Kidney glomerular epithelial cell (primary cell): ENCODE measurements around the gene ZSCAN9.

Source experiments
- DNase-seq: peaks from one replicate; lab custom pipeline; 2025; lab: John Stamatoyannopoulos, UW

ZSCAN9 gene

GRCh38 chr6:28225056-28225834 is at the start of gene ZSCAN9:
ZSCAN9 (plus strand) TSS chr6:28225275; CDS start chr6:28227085, 1,810 bp downstream.
- peak; percentile 95 for DNase-seq

DNA sequence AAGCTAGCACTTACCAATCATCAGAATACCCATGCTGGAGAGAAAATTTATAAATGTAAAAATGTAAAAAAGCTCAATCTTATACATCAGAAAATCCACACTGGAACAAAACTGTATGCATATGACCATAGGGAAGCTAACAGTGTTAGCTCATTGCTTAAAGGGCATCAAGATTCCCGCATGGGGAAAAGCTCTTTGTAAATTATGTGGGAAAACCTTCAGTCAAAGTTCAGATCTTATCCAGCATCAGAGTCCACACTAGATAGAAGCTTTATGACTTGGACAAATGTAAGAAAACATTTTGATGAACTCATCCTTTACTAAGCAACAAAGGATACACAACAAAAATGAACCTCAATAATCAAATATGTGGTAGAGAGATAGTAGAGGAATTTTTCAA is 48.7 kb upstream of the ZSCAN9 start:
- DNase-seq = no peak

DNA sequence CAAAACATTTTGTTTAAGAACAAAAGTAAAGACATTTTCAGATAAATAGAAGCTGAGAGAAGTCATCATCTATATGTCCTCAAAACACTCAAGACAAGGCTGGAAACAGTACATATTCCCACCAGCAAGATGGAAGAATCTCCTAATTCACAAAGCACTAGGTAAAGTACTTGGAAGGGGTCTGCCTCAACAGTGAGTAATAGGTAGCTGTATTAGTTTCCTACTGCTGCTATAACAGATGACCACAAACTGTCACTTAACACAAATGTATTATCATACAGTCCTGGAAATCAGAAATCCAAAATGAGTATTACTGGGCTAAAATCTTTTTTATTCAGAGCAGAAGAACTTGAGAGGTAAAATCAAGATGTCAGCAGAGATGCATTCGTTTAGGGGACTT is 42.8 kb upstream of the ZSCAN9 start:
- no peak for DNase-seq

GRCh38 chr6:28188111-28188979 is 36.7 kb upstream of the ZSCAN9 start:
- no peak for DNase-seq

DNA sequence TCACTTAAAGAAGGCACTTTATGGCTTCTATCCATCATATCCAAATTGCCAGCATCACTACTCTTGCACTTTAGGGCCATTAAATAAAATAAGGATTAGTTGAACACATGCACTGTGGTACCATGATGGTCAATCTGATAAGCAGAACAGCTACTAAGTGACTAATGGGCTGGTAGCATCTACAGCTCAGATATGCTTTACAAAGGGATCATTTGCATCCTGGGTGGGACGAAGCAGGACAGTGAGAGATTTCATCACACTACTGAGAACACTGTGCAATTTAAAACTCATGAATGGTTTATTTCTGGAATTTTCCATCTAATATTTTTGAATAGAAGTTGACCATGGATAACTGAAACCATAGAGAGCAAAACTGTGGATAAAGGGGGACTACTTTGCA is 25.1 kb upstream of the ZSCAN9 start:
- no peak for DNase-seq

DNA sequence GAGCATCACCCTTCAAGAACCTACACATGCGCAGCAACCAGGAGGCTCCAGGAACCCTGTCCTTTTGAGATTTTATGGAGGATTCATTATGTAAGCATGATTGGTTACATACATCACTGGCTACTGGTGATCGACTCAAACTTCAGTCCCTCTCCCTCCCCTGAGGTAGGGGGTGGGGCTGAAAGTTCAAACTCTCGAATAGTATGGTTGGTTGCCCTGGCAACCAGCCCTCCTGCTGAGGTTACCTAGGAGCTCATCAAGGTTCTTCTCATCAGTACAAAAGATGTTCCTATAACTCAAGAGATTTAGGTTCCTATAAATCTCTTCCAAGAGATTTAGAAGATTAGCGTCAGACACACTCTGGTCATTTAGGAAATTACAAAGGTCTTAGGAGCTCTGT is 21.9 kb upstream of the ZSCAN9 start:
- no peak for DNase-seq

DNA sequence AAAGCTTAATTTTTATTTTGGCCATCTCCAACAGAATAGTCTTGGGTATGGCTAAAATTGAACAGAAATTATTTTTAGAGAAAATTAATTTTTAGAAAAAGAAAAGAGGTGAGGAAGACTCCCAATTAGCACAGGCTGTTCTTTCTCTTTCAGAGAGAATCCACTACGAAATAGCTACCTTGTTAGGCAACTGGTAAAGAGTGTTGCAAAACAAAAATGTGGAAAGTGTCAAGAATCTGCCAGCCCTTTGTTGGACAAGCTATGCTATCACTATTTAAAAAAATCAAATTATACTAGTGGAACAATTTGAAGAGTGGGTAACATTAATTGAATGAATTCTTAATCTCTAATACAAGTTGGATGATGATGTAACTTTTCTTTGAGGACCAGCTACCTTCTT is 19.2 kb upstream of the ZSCAN9 start:
- DNase-seq = no peak

DNA sequence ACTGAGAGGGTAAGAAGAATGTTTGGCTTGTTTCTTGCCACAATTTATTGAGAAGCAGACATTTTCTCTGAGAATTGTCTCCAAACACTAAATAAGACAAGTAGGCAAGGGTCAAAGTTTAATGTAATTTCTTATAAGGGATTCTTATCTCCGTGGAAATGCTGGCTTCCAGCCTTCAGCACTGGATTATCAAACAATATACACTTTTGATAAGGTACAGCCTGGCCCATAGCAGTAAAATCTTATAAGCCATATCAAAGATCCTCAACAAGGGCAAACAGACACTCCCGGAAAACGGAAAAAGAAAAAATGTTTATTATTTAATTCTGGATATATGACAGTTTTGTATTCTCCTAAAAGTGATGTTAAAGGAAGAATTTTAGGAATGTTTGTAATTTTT is 18.5 kb upstream of the ZSCAN9 start:
- DNase-seq = no peak

DNA sequence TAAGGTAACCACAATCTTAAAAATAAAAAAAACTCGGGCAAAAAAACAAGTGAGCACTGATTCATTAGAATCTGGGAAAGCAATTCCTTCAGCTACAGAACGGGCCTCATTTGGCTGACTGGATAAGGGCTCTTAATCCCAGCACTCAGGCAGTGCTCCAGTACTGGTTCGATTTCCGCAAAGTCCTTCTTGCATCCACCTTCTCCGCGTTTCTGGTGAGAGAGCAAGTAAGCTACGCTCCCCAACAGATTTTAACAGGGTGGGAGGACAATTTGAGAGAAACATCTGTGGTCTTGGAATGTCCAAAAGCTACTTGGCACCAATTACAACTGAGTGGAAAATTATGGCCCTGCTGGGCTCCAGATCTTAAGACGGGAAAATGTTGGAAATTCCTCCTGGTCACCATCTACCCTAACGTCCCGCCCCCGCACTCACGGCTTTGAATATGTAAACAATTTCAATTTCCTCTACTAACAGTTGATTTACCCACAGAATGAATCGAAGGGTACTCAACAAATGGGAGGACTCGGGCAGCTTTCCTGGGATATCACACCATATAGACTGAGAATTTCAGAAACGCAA is 18.1 kb upstream of the ZSCAN9 start:
- no peak for DNase-seq

DNA sequence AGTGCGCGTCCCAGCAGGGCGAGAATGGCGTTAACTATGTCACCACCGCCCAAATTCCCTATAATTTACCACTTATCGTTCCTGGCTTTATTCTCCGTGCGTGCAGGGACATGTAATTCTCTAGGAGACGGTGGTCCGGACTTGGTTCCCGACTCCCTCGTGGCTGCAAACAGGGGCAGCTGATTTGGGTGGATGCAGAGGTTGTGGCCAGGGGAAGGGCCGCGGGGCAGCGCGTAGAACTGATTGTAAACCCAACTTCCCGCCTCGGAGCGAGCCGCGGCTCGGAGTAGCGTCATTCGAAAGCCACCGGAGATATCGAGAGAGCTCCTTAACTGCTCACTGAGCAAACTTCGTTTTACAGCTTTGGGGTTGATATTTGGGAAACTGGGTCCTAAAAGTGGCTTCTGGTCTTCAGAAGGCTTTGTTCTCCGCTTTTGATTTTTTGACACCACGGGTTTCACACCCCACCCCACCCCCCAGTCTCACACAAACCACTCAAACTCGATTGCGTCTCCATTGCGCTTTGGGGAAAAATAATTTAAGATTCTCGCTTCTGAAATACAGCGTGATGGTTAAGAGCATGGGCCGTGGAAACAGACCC is 17.5 kb upstream of the ZSCAN9 start:
- DNase-seq = no peak

GRCh38 chr6:28208111-28208659 is 16.9 kb upstream of the ZSCAN9 start:
- no peak for DNase-seq

DNA sequence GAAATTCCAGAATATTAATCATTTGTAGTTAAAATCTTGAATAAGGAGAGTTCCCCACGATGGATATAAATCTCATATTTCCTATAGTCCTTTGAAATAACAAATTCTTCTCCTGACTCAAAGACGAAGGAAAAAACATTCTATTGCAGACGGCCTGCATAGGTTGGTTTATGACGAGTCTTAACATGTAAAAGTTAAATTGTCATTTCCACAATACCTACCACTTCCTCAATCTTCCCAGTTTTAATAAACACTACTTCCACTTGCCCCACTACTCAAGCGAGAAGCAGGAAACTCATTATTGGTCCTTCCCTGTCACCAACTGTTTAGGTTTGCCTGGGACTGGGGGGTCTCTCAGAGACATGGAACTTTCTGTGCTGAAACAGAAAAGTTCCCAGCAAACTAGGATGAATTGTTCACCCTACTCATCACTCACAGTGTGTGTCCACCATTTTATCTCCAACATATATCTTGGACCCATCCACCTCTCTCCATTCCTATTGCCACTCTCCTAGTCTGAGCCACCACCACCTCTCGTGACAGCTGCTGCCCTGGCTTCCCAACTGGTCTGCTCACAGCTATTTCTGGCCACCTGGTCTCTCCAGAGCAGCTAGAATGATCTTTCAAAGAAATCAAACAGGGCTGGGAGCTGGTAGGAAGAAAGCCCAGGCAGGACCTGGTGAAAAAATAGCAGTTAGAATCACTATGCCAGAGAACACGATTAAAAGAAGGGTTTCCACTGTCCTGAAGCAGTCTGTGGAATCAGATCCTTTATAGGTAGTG is 15.1 kb upstream of the ZSCAN9 start:
- DNase-seq = no peak

GRCh38 chr6:28211840-28212509 is 13.1 kb upstream of the ZSCAN9 start:
- no peak for DNase-seq

DNA sequence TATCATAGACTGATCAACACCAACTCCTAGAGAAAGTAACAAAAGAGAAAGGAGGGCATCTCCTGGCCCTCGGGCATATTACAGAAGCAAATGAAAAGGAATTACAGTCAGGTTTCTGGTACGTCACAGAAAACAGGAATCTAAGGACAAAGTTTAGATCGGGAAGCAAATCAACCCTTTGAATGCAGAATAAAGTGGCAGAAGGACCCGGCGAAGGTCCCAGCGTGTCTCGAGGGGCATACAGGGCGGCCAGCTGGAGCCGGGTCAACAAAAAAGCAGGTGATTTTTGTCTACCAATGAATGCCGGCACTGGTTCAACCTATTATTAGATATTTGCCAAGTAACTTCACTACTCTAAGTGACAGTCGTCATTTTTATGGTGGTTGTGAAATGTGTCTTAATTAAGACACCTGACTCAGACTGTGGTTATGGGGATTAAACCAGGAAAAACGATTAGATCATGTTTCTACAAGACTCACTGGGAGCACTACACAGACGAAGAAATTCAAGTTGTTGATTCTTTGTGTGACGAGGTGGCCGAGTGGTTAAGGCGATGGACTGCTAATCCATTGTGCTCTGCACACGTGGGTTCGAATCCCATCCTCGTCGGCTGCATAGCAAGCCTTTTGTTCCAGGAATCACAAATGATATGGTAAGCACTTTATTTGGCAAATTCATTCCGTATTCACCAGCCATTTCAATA is 12.4 kb upstream of the ZSCAN9 start:
- peak; percentile 83 for DNase-seq

GRCh38 chr6:28213213-28213523 is 11.9 kb upstream of the ZSCAN9 start:
- no peak for DNase-seq

DNA sequence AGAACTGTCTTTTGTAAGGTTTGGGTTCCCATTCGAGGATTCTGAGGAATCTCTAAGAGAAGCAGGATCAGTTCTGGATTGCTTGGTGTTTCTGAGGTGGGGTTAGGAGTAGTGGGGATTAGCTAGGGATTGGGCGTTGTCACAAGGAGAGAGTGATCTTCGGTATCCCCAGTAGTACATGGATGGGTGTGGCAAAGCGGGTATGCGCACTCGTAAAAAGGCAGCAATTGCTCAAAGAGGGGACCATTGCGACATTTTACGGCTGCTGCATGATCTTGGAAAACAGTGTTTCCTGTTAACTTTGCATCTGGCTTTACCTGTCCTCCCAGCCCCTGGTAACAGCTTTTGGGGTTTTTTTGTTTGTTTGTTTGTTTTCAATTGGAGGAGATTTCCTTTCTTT is 9.7 kb upstream of the ZSCAN9 start:
- DNase-seq = no peak

DNA sequence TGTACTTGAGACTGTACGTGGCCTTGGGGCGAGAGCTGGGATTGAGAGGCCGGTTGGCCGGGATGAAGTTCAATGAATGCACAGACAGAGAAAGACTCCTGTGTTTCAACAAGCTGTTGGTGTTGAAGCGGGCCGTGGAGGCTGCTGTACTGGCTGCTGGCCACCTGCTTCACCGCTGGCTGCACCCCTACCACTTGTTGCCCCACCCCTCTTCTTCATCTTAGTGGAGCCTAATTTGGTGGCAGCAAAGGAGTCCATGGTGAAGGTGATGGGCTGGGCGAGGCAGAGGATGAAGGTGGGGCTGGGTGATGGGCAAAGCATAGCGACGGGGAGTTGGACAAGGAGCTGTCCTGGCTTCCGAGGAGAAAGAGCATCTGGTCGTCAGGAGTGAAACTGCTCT is 7.2 kb upstream of the ZSCAN9 start:
- DNase-seq = no peak

- no peak for DNase-seq
Observed at GRCh38 chr6:28218312-28219248, 6.5 kb upstream of the ZSCAN9 start.
